Adrenal gland (tissue), 12 donors: Measurements from ENCODE around the gene BCAS3. TPM values are rescaled to one million over a fixed set of nuclear protein-coding genes. Genes with fewer than 3 reads are reported as not detected.

ENCODE experiments used
- DNase-seq, 7 donors: peaks; one replicate each; pipeline ENCODE4 v3.0.0-alpha.2; 2019 to 2020
- H3K27ac ChIP-seq, 5 donors: fragments of 200-600 bp; sonication (generic) in 4 of 5; 1 replicate in 3 of 5; 2 replicates in 2 of 5; pipeline versions ENCODE4 v1.5.1 to v1.8.0; 2016 to 2020; ENCODE audit warnings: mild to moderate bottlenecking in 1 of 5
- H3K27me3 ChIP-seq: fragments of 200-600 bp; 2 replicates; pipeline ENCODE4 v1.8.0; 2021
- H3K36me3 ChIP-seq, 2 donors: fragments of 200-600 bp; replicated peaks in 1 of 2; 1 replicate in 1 of 2; 2 replicates in 1 of 2; pipeline versions ENCODE4 v1.5.1 to v1.8.0; 2018 to 2022
- H3K4me1 ChIP-seq, 2 donors: fragments of 200-600 bp; replicated peaks in 1 of 2; 1 replicate in 1 of 2; 2 replicates in 1 of 2; pipeline versions ENCODE4 v1.5.1 to v1.8.0; 2018 to 2021
- H3K4me3 ChIP-seq, 4 donors: fragments of 200-600 bp; sonication (generic) in 3 of 4; one replicate each; pipeline ENCODE4 v1.5.1; 2016 to 2018
- H3K9me3 ChIP-seq, 3 donors: fragments of 200-600 bp; sonication (generic) in 1 of 3; replicated peaks in 1 of 3; 1 replicate in 2 of 3; 2 replicates in 1 of 3; pipeline versions ENCODE4 v1.5.1 to v1.8.0; 2016 to 2021
- CTCF ChIP-seq, 6 experiments: fragments of 450-650 bp in 4 of 6; fragments of 200-600 bp in 2 of 6; sonication (generic) in 1 of 6; IDR thresholded peaks; 1 replicate in 5 of 6; 2 replicates in 1 of 6; pipeline versions ENCODE4 v1.5.1 to v1.8.0; 2016 to 2021; ENCODE audit warnings: antibody characterized with exemption in 6 of 6, mild to moderate bottlenecking in 2 of 6, moderate library complexity in 1 of 6
- POLR2A ChIP-seq, 2 donors: fragments of 450-650 bp; IDR thresholded peaks; one replicate each; pipeline ENCODE4 v1.6.1; 2017; ENCODE audit warnings: antibody characterized with exemption in 2 of 2, mild to moderate bottlenecking in 2 of 2, moderate library complexity in 1 of 2
- WGBS, 4 donors: extraction: QIAGEN DNeasy Blood & Tissue Kit in 2 of 4; methylation state at CpG; one replicate each; pipeline versions ENCODE4 v1.1.5 to v1.1.7; 2013 to 2017; 5-methylcytosine and 5-hydroxymethylcytosine counted together
- intact Hi-C, 2 donors: fragments of 100-400 bp; cut with DNase I; formaldehyde crosslinking; loops; one replicate each; pipeline versions ENCODE4 v1.14.1 to v1.15.0; 2022 to 2023
- polyA plus RNA-seq, 3 donors: library from polyadenylated mRNA; stranded (reverse); fragments of 200-250 nt in 2 of 3; fragments of 350-450 nt in 1 of 3; fragmentation: Illumina TruSeq in 1 of 3; extraction: RNeasy Lipid Tissue Mini Kit (QIAGEN cat#74804) in 1 of 3; gene quantifications; one replicate each; pipeline ENCODE4 v1.2.3, GENCODE V29; 2013 to 2014
- total RNA-seq, 9 donors: library from RNA; depleted of rRNA in 4 of 9; stranded (reverse); fragments of >200 nt in 4 of 9; fragments of 120-200 nt in 1 of 9; fragmentation: NEBNext Ultra II Directional in 1 of 9; extraction: Animal tissue kit (Norgen Biotek cat#: 25700) in 1 of 9; gene quantifications; one replicate each; pipeline versions ENCODE4 v1.1.0 to v1.2.4, GENCODE V29; 2013 to 2023
- donor health status: healthy with polysubstance abuse.
- donor health status: Bipolar disorder and iron deficiency.
- donor health status: DM: yes; HTN: yes; CAD: no.
- donor health status: DM: no; HTN: no; CAD: no.
- donor health status: DM: no; HTN: no; CAD: no.
- donor health status: DM: yes; HTN: yes; CAD: no.

Gene BCAS3
- total and polyA plus RNA-seq, 12 donors, result 9.4 to 105 (median 29.0) TPM

- TF ChIP-seq POLR2A (IDR thresholded peaks at IDR 0.05) (no peak), CTCF (IDR thresholded peaks at IDR 0.05) (no peak)
- no peaks in the 10 kb centered on the region for H3K36me3 ChIP-seq
- no peak overlapping the region for H3K4me3 ChIP-seq
- H3K27ac ChIP-seq, result no peak overlapping the region
- no peak for DNase-seq
- WGBS, 4 donors, result 84 to 90% (median 90%) methylated on average over 8 of the region's 8 CpGs
- no peaks in the 10 kb centered on the region for H3K9me3 ChIP-seq
- H3K4me1 ChIP-seq, result peaks cover 0 to 20% of the 10 kb centered on the region in 2 donors
- H3K27me3 ChIP-seq, result no peaks in the 10 kb centered on the region
- intact Hi-C loops, result no loop called here
Measured at GRCh38 chr17:61221597-61222471, 544.2 kb downstream of the BCAS3 start.

- Histone ChIP-seq H3K36me3 (no peaks in the 10 kb centered on the region), H3K9me3 (no peaks in the 10 kb centered on the region), H3K4me3 (no peak overlapping the region), H3K27ac (no peak overlapping the region), H3K27me3 (no peaks in the 10 kb centered on the region), H3K4me1 (peaks cover 0 to 15% of the 10 kb centered on the region in 2 donors)
- DNase-seq, result no peak
- intact Hi-C loops, result no loop called here
- 96 to 100% (median 96%) methylated on average over 1 of the region's 1 CpG for WGBS, 4 donors
- no peak for TF ChIP-seq POLR2A (IDR thresholded peaks at IDR 0.05)
- TF ChIP-seq CTCF (IDR thresholded peaks at IDR 0.05), result no peak
Measured at GRCh38 chr17:61223725-61224124, 546.1 kb downstream of the BCAS3 start.

- Histone ChIP-seq H3K27ac (no peak overlapping the region), H3K4me3 (no peak overlapping the region), H3K27me3 (no peaks in the 10 kb centered on the region), H3K4me1 (peaks cover 0 to 5% of the 10 kb centered on the region in 2 donors), H3K36me3 (no peaks in the 10 kb centered on the region), H3K9me3 (no peaks in the 10 kb centered on the region)
- TF ChIP-seq POLR2A (IDR thresholded peaks at IDR 0.05) (no peak), CTCF (IDR thresholded peaks at IDR 0.05) (no peak)
- intact Hi-C loops, result no loop called here
- WGBS, 4 donors, result 82 to 85% (median 83%) methylated on average over 5 of the region's 5 CpGs
- no peak for DNase-seq
Measured at GRCh38 chr17:61225178-61225882, 547.7 kb downstream of the BCAS3 start.

- intact Hi-C loops, result no loop called here
- Histone ChIP-seq H3K27ac (no peak overlapping the region), H3K36me3 (no peaks in the 10 kb centered on the region), H3K4me1 (peaks cover 0 to 5% of the 10 kb centered on the region in 2 donors), H3K9me3 (no peaks in the 10 kb centered on the region), H3K4me3 (no peak overlapping the region), H3K27me3 (no peaks in the 10 kb centered on the region)
- TF ChIP-seq POLR2A (IDR thresholded peaks at IDR 0.05), result no peak
- TF ChIP-seq CTCF (IDR thresholded peaks at IDR 0.05), result no peak
- DNase-seq, result no peak
Measured at GRCh38 chr17:61227866-61228265, 550.2 kb downstream of the BCAS3 start.
